GM13976 (cell line): ENCODE measurements around the gene MYRF.

ENCODE experiments used
- DNase-seq: peaks from one replicate; pipeline ENCODE4 v3.0.0; 2012; ENCODE audit warnings: low spot score
- in situ Hi-C: fragments of 300-500 bp; cut with MboI; formaldehyde crosslinking; loops from one replicate; pipeline ENCODE4 v1.12.0; 2022; ENCODE audit warnings: low sequenced_read_pairs, mixed read lengths, inconsistent platforms; ENCODE audit not compliant: unreplicated experiment
- TF ChIP-seq, protein P1 (sequence below): IDR thresholded peaks from 2 replicates; pipeline ENCODE4 v1.5.1; 2012; ENCODE audit warnings: borderline replicate concordance, mild to moderate bottlenecking; ENCODE audit not compliant: insufficient read depth; ENCODE audit errors: extremely low read depth, missing control alignments, control extremely low read depth

MYRF gene

DNA sequence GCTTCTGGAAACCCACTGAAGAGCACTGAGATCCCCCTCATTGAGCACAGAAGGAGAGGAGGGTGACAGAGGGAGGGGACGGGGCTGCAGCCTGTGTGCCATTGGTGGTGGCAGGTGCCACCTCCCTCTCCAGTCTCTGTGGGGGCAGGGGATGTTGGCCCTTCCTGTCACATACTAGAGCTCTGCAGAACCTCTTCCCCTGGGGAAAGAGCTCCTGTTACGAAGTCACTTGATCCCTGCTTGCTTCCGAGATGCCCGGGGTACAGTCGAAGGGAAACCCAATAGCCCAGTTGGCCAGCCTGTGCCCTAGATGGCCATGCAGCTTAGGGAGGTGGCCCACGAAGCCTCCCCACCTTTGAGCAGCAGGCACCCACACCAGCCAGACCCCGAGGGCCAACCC lies 42.9 kb upstream of the MYRF start:
- no peak for DNase-seq
- in situ Hi-C loops, result no loop called here
- TF ChIP-seq, protein P1, sequence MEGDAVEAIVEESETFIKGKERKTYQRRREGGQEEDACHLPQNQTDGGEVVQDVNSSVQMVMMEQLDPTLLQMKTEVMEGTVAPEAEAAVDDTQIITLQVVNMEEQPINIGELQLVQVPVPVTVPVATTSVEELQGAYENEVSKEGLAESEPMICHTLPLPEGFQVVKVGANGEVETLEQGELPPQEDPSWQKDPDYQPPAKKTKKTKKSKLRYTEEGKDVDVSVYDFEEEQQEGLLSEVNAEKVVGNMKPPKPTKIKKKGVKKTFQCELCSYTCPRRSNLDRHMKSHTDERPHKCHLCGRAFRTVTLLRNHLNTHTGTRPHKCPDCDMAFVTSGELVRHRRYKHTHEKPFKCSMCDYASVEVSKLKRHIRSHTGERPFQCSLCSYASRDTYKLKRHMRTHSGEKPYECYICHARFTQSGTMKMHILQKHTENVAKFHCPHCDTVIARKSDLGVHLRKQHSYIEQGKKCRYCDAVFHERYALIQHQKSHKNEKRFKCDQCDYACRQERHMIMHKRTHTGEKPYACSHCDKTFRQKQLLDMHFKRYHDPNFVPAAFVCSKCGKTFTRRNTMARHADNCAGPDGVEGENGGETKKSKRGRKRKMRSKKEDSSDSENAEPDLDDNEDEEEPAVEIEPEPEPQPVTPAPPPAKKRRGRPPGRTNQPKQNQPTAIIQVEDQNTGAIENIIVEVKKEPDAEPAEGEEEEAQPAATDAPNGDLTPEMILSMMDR, result no peak

DNA sequence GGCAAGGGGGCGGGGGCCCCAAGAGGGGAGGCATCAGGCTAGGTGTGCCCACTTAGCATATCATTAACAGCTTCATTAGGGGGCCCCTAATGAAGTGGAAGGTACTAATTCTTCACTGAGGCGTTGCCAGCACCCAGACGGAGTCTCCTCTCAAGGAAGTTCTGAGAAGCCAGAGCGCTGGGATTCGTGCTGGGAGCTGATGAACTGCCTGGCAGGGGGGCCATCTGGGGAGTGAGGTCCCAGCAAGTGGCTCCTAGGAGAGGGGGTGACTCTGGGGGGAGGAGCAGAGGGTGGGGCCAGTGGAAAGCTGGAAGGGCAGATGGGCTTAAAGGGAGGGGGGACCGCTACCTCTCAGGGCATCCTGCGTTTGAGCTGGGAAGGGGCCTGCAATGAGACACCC lies 42.4 kb upstream of the MYRF start:
- in situ Hi-C loops, result no loop called here
- no peak for DNase-seq

DNA sequence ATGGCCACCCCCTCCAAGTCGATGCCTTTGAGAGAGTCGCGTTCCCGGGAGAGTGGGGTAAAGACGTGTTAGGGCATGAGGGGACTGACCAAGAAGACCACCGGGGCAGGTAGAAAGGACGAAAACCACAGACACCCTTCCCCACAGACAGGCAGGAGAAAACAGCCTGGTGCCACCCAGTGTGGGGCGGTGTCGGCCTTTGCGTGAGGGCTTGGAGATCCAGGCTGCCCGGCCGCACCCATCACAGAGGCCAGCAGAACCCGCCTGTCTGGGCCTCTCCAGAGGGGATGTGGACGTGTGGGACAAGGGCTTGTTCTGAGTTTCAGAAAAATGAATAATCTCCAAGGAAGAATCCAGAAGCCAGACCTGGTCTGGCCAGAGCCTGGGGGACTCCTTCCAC lies 41.4 kb upstream of the MYRF start:
- TF ChIP-seq, protein P1, result no peak

More for the DNA sequence above, 42.4 kb upstream of the MYRF start:
- TF ChIP-seq, protein P1, result no peak

DNA sequence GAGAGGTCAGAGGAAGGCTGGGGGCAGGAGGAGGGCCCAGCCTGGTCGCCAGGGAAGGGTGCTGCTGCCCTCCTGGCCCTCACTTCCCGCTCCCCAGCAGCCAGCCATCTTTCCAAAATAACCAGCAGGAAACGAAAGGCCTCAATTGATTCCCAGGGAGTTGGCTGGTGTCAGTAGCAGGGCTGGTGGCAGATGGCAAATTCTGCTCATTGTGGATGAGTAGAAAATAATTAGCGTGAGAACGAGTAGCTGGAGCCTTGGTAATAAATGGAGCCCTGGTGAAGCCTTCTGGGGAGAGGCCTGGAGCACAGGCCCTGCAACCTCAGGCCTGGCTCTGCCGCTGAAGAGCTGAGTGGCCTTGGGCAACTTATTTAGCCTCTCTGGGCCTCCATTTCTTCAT lies 40.9 kb upstream of the MYRF start:
- no peak for DNase-seq
- TF ChIP-seq, protein P1, result no peak
- in situ Hi-C loops, result no loop called here

More for the DNA sequence above, 41.4 kb upstream of the MYRF start:
- in situ Hi-C loops, result no loop called here
- no peak for DNase-seq

DNA sequence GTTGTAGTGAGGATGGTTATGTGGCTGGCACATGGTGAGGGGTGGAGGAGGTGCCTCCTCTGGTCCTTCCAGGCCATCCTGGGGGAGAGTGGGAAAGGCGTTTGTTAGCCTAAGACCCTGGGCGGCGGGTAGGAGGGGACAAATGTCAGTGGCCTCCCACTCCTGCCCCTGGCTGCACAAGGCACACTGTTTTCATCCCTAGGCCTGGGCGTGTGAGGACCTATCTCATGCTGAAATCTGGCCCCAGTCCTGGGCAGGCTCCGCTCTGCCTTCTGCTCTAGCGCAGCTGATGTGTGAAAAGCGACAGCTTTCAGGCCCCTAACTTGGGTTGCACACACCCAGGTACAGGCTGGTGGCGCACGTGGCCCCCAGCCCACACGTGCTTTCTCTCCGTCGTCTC lies 40.1 kb upstream of the MYRF start:
- in situ Hi-C loops, result no loop called here
- TF ChIP-seq, protein P1, result no peak
- no peak for DNase-seq

DNA sequence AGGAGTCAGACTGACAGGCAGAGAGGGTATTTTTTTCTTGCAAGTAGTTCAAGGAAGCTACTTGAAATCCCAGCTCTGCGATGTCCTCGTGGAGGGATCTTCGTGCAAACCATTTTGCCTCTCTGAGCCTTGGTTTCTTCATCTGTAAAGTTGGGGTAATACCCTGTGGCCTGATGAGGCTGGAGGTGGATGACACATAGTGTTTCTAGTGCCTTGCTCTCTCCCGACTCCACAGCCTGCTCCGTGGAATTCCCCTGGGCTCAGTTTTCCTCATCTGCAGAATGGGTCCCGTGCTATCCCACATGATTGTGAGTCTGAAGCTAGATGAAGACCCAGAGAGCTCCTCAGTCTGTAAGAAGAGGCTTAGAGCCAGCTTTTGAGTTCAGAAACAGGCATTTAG lies 39.6 kb upstream of the MYRF start:
- no peak for DNase-seq
- TF ChIP-seq, protein P1, result no peak
- in situ Hi-C loops, result no loop called here

DNA sequence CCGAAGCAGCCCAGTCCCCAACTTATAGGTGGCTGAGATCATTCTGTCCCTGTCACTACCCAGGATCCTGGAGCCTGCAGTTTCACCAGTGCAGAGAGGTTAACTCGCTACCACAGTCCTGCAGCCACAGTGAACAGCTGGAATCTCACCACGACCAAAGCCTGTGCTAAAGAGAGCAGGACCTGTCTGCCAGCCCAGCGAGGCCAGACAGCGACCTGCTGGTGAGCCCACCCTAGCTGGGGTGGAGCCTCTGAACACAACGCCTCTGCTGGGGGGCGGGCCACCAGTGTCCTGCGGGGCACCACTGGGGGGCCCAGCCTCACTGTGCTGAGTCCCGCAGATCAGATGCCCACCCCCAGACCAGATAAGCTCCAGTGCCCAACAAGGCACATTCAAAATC lies 39.0 kb upstream of the MYRF start:
- in situ Hi-C loops, result no loop called here
- no peak for DNase-seq
- TF ChIP-seq, protein P1, result no peak
